ENCODE data around the gene STK32C.

STK32C gene

GRCh38 chr10:132259702-132260482 lies 47.9 kb downstream of the STK32C start:
- no peak for DNase-seq (ENCODE audit: extremely low read depth, insufficient read length)
- TF ChIP-seq CTCF (IDR thresholded peaks at IDR 0.05; ENCODE audit: insufficient read depth, low read length, poor library complexity, severe bottlenecking): no peak
- no peaks in the 10 kb centered on the region for H3K27me3 ChIP-seq (replicated peaks; ENCODE audit: control insufficient read depth, insufficient read depth, low read length)
- H3K36me3 ChIP-seq (ENCODE audit: control insufficient read depth, insufficient read depth, low read length): no peaks in the 10 kb centered on the region
- no peak overlapping the region for H3K4me3 ChIP-seq (replicated peaks; ENCODE audit: low read depth, low read length)

- Histone ChIP-seq H3K4me3 (replicated peaks; ENCODE audit: low read depth, low read length) (no peak overlapping the region), H3K36me3 (ENCODE audit: control insufficient read depth, insufficient read depth, low read length) (no peaks in the 10 kb centered on the region), H3K27me3 (replicated peaks; ENCODE audit: control insufficient read depth, insufficient read depth, low read length) (no peaks in the 10 kb centered on the region)
- no peak for TF ChIP-seq CTCF (IDR thresholded peaks at IDR 0.05; ENCODE audit: insufficient read depth, low read length, poor library complexity, severe bottlenecking)
- DNase-seq (ENCODE audit: extremely low read depth, insufficient read length): no peak
These were observed 49.3 kb downstream of the STK32C start for GRCh38 chr10:132258423-132258822.

GRCh38 chr10:132257907-132258306 lies 49.8 kb downstream of the STK32C start:
- H3K27me3 ChIP-seq (replicated peaks; ENCODE audit: control insufficient read depth, insufficient read depth, low read length): no peaks in the 10 kb centered on the region
- no peak overlapping the region for H3K4me3 ChIP-seq (replicated peaks; ENCODE audit: low read depth, low read length)
- DNase-seq (ENCODE audit: extremely low read depth, insufficient read length): no peak
- TF ChIP-seq CTCF (IDR thresholded peaks at IDR 0.05; ENCODE audit: insufficient read depth, low read length, poor library complexity, severe bottlenecking): no peak
- no peaks in the 10 kb centered on the region for H3K36me3 ChIP-seq (ENCODE audit: control insufficient read depth, insufficient read depth, low read length)

GRCh38 chr10:132257271-132257670 lies 50.5 kb downstream of the STK32C start:
- no peaks in the 10 kb centered on the region for H3K27me3 ChIP-seq (replicated peaks; ENCODE audit: control insufficient read depth, insufficient read depth, low read length)
- TF ChIP-seq CTCF (IDR thresholded peaks at IDR 0.05; ENCODE audit: insufficient read depth, low read length, poor library complexity, severe bottlenecking): no peak
- no peak for DNase-seq (ENCODE audit: extremely low read depth, insufficient read length)
- no peaks in the 10 kb centered on the region for H3K36me3 ChIP-seq (ENCODE audit: control insufficient read depth, insufficient read depth, low read length)
- H3K4me3 ChIP-seq (replicated peaks; ENCODE audit: low read depth, low read length): no peak overlapping the region

- no peak for DNase-seq (ENCODE audit: extremely low read depth, insufficient read length)
- no peaks in the 10 kb centered on the region for H3K27me3 ChIP-seq (replicated peaks; ENCODE audit: control insufficient read depth, insufficient read depth, low read length)
- TF ChIP-seq CTCF (IDR thresholded peaks at IDR 0.05; ENCODE audit: insufficient read depth, low read length, poor library complexity, severe bottlenecking): no peak
- no peak overlapping the region for H3K4me3 ChIP-seq (replicated peaks; ENCODE audit: low read depth, low read length)
- H3K36me3 ChIP-seq (ENCODE audit: control insufficient read depth, insufficient read depth, low read length): no peaks in the 10 kb centered on the region
These were observed 50.9 kb downstream of the STK32C start for GRCh38 chr10:132256866-132257265.
